IMR-90 (cell line): Measurements from ENCODE around the gene WWP2.

Experiments used
- CEBPB ChIP-seq: IDR thresholded peaks from 2 replicates; pipeline ENCODE4 v1.6.1; 2012; ENCODE audit warnings: low read depth, low read length, improper control_type of control experiment
- TF ChIP-seq, protein P1 (sequence below): conservative IDR thresholded peaks from 2 replicates; pipeline ENCODE4 v1.5.1; 2012; ENCODE audit warnings: mild to moderate bottlenecking, low read depth, low read length, improper control_type of control experiment
- TF ChIP-seq, protein P2 (sequence below): fragments of 150-350 bp; IDR thresholded peaks from 2 replicates; pipeline ENCODE4 v1.6.1; 2016; ENCODE audit warnings: low read depth, mild to moderate bottlenecking, low read length, moderate library complexity, borderline replicate concordance

DNA sequence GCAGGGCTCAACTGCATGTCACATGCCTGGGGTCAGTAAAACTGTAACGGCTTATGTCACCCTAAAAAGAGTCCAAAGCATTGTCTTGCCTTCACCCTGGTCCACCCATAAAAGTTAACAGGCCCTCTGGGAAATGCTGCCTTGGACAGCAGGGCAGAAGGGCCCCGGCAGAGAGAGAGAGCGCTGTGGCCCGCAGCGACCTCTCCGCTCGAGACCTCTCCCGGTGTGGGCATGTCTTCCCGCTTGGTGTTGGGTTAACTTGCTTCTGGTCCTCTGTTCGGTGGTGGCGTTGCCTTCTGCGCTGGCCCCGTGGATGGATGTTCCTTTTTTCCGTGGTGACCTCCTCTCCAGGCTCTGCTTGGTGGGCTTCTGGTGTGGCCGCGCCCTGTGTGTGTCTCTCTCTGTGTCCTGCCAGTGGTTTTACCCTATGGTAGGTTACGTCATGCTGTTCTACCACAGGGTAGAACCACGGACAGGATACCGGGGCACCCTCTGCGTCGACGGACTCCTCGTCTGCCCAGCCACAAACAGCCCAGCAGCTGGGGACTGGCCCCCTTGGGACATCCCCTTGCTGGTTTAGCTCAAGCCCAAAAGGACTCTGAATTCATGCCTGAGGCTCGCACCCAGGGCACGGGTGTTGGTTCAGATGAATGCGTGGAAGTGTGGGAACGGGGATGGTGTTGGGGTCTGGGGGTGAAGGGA lies 170.7 kb downstream of the WWP2 start:
- TF ChIP-seq, protein P1, sequence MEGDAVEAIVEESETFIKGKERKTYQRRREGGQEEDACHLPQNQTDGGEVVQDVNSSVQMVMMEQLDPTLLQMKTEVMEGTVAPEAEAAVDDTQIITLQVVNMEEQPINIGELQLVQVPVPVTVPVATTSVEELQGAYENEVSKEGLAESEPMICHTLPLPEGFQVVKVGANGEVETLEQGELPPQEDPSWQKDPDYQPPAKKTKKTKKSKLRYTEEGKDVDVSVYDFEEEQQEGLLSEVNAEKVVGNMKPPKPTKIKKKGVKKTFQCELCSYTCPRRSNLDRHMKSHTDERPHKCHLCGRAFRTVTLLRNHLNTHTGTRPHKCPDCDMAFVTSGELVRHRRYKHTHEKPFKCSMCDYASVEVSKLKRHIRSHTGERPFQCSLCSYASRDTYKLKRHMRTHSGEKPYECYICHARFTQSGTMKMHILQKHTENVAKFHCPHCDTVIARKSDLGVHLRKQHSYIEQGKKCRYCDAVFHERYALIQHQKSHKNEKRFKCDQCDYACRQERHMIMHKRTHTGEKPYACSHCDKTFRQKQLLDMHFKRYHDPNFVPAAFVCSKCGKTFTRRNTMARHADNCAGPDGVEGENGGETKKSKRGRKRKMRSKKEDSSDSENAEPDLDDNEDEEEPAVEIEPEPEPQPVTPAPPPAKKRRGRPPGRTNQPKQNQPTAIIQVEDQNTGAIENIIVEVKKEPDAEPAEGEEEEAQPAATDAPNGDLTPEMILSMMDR, result no peak
- TF ChIP-seq CEBPB, result no peak
- TF ChIP-seq, protein P2, sequence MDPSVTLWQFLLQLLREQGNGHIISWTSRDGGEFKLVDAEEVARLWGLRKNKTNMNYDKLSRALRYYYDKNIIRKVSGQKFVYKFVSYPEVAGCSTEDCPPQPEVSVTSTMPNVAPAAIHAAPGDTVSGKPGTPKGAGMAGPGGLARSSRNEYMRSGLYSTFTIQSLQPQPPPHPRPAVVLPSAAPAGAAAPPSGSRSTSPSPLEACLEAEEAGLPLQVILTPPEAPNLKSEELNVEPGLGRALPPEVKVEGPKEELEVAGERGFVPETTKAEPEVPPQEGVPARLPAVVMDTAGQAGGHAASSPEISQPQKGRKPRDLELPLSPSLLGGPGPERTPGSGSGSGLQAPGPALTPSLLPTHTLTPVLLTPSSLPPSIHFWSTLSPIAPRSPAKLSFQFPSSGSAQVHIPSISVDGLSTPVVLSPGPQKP, result no peak
